ENCODE data around the gene CD1C.

DNA sequence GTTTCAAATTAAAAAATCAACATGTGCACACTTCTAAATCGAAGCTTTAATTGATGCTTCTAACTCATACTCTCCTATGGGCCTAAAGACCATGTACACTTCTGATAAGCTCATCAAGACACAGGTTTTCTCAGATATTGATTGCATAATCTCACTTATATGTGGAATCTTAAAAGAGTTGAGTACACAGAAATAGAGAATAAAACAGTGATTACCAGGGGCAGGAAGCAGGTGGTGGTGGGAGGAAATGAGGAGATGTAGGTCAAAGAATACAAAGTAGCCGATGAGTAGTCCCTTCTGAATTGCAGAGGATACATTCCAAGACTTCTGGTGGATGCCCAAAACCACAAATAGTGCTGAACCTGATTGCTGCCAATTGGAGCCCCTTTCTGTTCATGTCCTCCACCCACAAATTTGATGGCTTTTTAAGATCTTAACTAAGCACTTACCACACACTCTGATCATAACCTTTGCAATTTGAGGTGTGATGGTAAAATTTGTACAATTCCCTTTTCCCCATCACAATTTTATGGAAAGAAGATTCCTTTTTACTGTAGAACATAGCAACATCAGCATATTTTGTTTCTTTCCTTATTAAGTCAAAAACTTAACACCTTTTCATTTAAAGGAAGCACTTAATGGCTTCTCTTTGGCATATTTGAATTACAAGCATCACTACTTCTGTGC lies 44.9 kb downstream of the CD1C start:
- TF ChIP-seq, protein P1, sequence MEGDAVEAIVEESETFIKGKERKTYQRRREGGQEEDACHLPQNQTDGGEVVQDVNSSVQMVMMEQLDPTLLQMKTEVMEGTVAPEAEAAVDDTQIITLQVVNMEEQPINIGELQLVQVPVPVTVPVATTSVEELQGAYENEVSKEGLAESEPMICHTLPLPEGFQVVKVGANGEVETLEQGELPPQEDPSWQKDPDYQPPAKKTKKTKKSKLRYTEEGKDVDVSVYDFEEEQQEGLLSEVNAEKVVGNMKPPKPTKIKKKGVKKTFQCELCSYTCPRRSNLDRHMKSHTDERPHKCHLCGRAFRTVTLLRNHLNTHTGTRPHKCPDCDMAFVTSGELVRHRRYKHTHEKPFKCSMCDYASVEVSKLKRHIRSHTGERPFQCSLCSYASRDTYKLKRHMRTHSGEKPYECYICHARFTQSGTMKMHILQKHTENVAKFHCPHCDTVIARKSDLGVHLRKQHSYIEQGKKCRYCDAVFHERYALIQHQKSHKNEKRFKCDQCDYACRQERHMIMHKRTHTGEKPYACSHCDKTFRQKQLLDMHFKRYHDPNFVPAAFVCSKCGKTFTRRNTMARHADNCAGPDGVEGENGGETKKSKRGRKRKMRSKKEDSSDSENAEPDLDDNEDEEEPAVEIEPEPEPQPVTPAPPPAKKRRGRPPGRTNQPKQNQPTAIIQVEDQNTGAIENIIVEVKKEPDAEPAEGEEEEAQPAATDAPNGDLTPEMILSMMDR (IDR thresholded peaks at IDR 0.05), result no peak
- no peak for TF ChIP-seq POLR2A (IDR thresholded peaks at IDR 0.05)
